SK-N-SH treated with all-trans-retinoic acid at 6 μM for 48 hours (cell line): ENCODE measurements around the gene CCDC148.

Experiments
- ARNTL ChIP-seq: fragments of 450-650 bp; formaldehyde crosslinking; IDR thresholded peaks from 2 replicates; pipeline ENCODE4 v1.5.0; 2020; ENCODE audit warnings: low read depth, mild to moderate bottlenecking, moderate library complexity, borderline replicate concordance
- ESRRG ChIP-seq: fragments of 250-450 bp; sonication (Bioruptor Pico); IDR thresholded peaks from 2 replicates; pipeline ENCODE4 v1.6.1; 2021; ENCODE audit warnings: mild to moderate bottlenecking
- OSR1 ChIP-seq: fragments of 250-450 bp; sonication (Bioruptor Pico); IDR thresholded peaks from 2 replicates; pipeline ENCODE4 v1.8.0; 2022; ENCODE audit warnings: moderate library complexity, mild to moderate bottlenecking, inconsistent platforms
- PATZ1 ChIP-seq: fragments of 250-450 bp; sonication (Bioruptor Pico); IDR thresholded peaks from 2 replicates; pipeline ENCODE4 v1.8.0; 2020; ENCODE audit warnings: mild to moderate bottlenecking, moderate library complexity, borderline replicate concordance
- PPARA ChIP-seq: fragments of 250-450 bp; sonication (Bioruptor Pico); IDR thresholded peaks from 2 replicates; pipeline ENCODE4 v1.5.0; 2020; ENCODE audit warnings: mild to moderate bottlenecking, borderline replicate concordance
- SNAI2 ChIP-seq: fragments of 250-450 bp; sonication (Bioruptor Pico); IDR thresholded peaks from 2 replicates; pipeline ENCODE4 v1.5.0; 2020; ENCODE audit warnings: mild to moderate bottlenecking, moderate library complexity
- ZFP3 ChIP-seq: fragments of 250-450 bp; sonication (Bioruptor Pico); IDR thresholded peaks from 2 replicates; pipeline ENCODE4 v1.5.0; 2020; ENCODE audit warnings: mild to moderate bottlenecking, moderate library complexity
- ZFP30 ChIP-seq: fragments of 450-650 bp; formaldehyde crosslinking; IDR thresholded peaks from 2 replicates; pipeline ENCODE4 v1.5.0; 2022; ENCODE audit warnings: mild to moderate bottlenecking, moderate library complexity
- ZNF565 ChIP-seq: fragments of 450-650 bp; formaldehyde crosslinking; conservative IDR thresholded peaks from 2 replicates; pipeline ENCODE4 v1.5.0; 2020; ENCODE audit warnings: low read depth, mild to moderate bottlenecking, moderate library complexity

- TF ChIP-seq SNAI2 (CRISPR knock-in tag) (no peak), ESRRG (CRISPR knock-in tag) (no peak), ZFP3 (no peak), PPARA (CRISPR knock-in tag) (no peak), ZNF565 (CRISPR knock-in tag) (no peak), ARNTL (CRISPR knock-in tag) (no peak), OSR1 (no peak), ZFP30 (CRISPR knock-in tag) (no peak), PATZ1 (CRISPR knock-in tag) (no peak)
These were observed 36.9 kb upstream of the CCDC148 start for GRCh38 chr2:158493458-158493857.
